IMR-90 (cell line): Measurements from ENCODE around the gene ST6GALNAC3. TPM values are rescaled to one million over a fixed set of nuclear protein-coding genes. Genes with fewer than 3 reads are reported as not detected.

Experiments used
- ATAC-seq: fragments of 200-7000 bp; cut with Tn5 transposase; 2 replicates; pipeline ENCODE4 v1.9.1; 2020; ENCODE audit warnings: low read depth, mild to moderate bottlenecking, moderate library complexity
- BruUV-seq: library from RNA; stranded (reverse); fragments of 400-500 nt; replicated peaks from 2 replicates; lab custom pipeline; 2021; lab: Mats Ljungman, UMichigan
- CTCF ChIA-PET: fragments of 300-600 bp; formaldehyde crosslinking; extraction: SDS; loops from one replicate; lab custom pipeline; 2021; ENCODE audit warnings: antibody characterized with exemption; lab: Yijun Ruan, JAX
- POLR2A ChIA-PET: fragments of 300-600 bp; sonication (Branson Sonifier 250); formaldehyde crosslinking; loops from one replicate; lab custom pipeline; 2022; ENCODE audit warnings: antibody characterized with exemption; ENCODE audit not compliant: unreplicated experiment; lab: Charles Lee
- DNase-seq: peaks from one replicate; pipeline ENCODE4 v3.0.0; 2013
- H2AFZ ChIP-seq: replicated peaks from 2 replicates; pipeline ENCODE3; 2013; ENCODE audit warnings: low read length, mild to moderate bottlenecking; ENCODE audit not compliant: poor library complexity
- H2AK5ac ChIP-seq: 2 replicates; pipeline ENCODE4 v1.6.1; 2013; ENCODE audit warnings: low read depth, low read length, inconsistent platforms
- H2AK9ac ChIP-seq: replicated peaks from 2 replicates; pipeline ENCODE3; 2013; ENCODE audit warnings: mild to moderate bottlenecking, low read depth, low read length, moderate library complexity; ENCODE audit not compliant: poor library complexity
- H2BK120ac ChIP-seq: 2 replicates; pipeline ENCODE4 v1.6.1; 2013; ENCODE audit warnings: low read depth, low read length, inconsistent platforms
- H2BK15ac ChIP-seq: 3 replicates; pipeline ENCODE4 v1.6.1; 2013; ENCODE audit warnings: low read depth, low read length, inconsistent platforms
- H2BK20ac ChIP-seq: 2 replicates; pipeline ENCODE4 v1.6.1; 2013; ENCODE audit warnings: low read depth, mild to moderate bottlenecking, inconsistent platforms, low read length, moderate library complexity
- H2BK5ac ChIP-seq: 2 replicates; pipeline ENCODE4 v1.6.1; 2013; ENCODE audit warnings: mild to moderate bottlenecking, low read depth, low read length, inconsistent platforms; ENCODE audit not compliant: poor library complexity, severe bottlenecking
- H3K14ac ChIP-seq: replicated peaks from 2 replicates; pipeline ENCODE4 v1.6.1; 2013; ENCODE audit warnings: low read depth, low read length, inconsistent platforms
- H3K18ac ChIP-seq: 2 replicates; pipeline ENCODE4 v1.6.1; 2013; ENCODE audit warnings: low read depth, low read length, control low read depth
- H3K23ac ChIP-seq: 2 replicates; pipeline ENCODE4 v1.6.1; 2013; ENCODE audit warnings: low read depth, low read length, inconsistent platforms
- H3K27ac ChIP-seq: 2 replicates; pipeline ENCODE4 v1.5.1; 2013; ENCODE audit warnings: mild to moderate bottlenecking, control low read depth, low read length; ENCODE audit not compliant: insufficient read depth
- H3K27me3 ChIP-seq: 2 replicates; pipeline ENCODE4 v1.6.1; 2013; ENCODE audit warnings: low read length; ENCODE audit not compliant: control insufficient read depth, insufficient read depth
- H3K36me3 ChIP-seq: 2 replicates; pipeline ENCODE4 v1.6.1; 2013; ENCODE audit warnings: low read length, mixed read lengths; ENCODE audit not compliant: control insufficient read depth, insufficient read depth
- H3K4ac ChIP-seq: 2 replicates; pipeline ENCODE4 v1.6.1; 2013; ENCODE audit warnings: low read depth, low read length, inconsistent platforms
- H3K4me1 ChIP-seq: 2 replicates; pipeline ENCODE4 v1.6.1; 2013; ENCODE audit warnings: low read length, mixed read lengths; ENCODE audit not compliant: control insufficient read depth, insufficient read depth
- H3K4me2 ChIP-seq: 2 replicates; pipeline ENCODE4 v1.6.1; 2013; ENCODE audit warnings: low read depth, mild to moderate bottlenecking, control low read depth, low read length, moderate library complexity
- H3K4me3 ChIP-seq: 2 replicates; pipeline ENCODE4 v1.5.1; 2013; ENCODE audit warnings: low read depth, mild to moderate bottlenecking, control low read depth, low read length, moderate library complexity; ENCODE audit not compliant: insufficient read depth
- H3K56ac ChIP-seq: 2 replicates; pipeline ENCODE4 v1.6.1; 2013; ENCODE audit warnings: low read length, inconsistent platforms; ENCODE audit not compliant: insufficient read depth; ENCODE audit errors: extremely low read depth
- H3K79me1 ChIP-seq, 2 experiments: 2 replicates each; pipeline ENCODE4 v1.6.1; 2013; ENCODE audit warnings: low read length in 2 of 2, inconsistent platforms in 1 of 2, low read depth in 1 of 2
- H3K9ac ChIP-seq: 2 replicates; pipeline ENCODE4 v1.6.1; 2013; ENCODE audit warnings: low read depth, low read length, control low read depth
- H3K9me1 ChIP-seq: 2 replicates; pipeline ENCODE4 v1.6.1; 2013; ENCODE audit warnings: low read length, inconsistent platforms; ENCODE audit not compliant: insufficient read depth
- H3K9me3 ChIP-seq: 2 replicates; pipeline ENCODE4 v1.6.1; 2013; ENCODE audit warnings: low read length; ENCODE audit not compliant: control insufficient read depth, insufficient read depth
- H4K20me1 ChIP-seq: 2 replicates; pipeline ENCODE4 v1.6.1; 2013; ENCODE audit warnings: low read length, inconsistent platforms; ENCODE audit not compliant: insufficient read depth
- H4K5ac ChIP-seq: 2 replicates; pipeline ENCODE4 v1.6.1; 2013; ENCODE audit warnings: mild to moderate bottlenecking, low read depth, low read length, control low read depth
- H4K8ac ChIP-seq, 2 experiments: 2 replicates each; pipeline ENCODE4 v1.6.1; 2013; ENCODE audit warnings: low read depth in 2 of 2, low read length in 2 of 2, control low read depth in 1 of 2, inconsistent platforms in 1 of 2
- H4K91ac ChIP-seq: 2 replicates; pipeline ENCODE4 v1.6.1; 2013; ENCODE audit warnings: low read depth, low read length, inconsistent platforms; ENCODE audit not compliant: insufficient read depth
- WGBS, 2 experiments: methylation state at CpG; one replicate each; pipeline versions ENCODE4 v1.1.5 to v1.1.7; 2013; ENCODE audit warnings: missing lambda C conversion rate in 2 of 2; ENCODE audit not compliant: insufficient read length in 1 of 2; ENCODE audit errors: extremely low coverage in 2 of 2; 5-methylcytosine and 5-hydroxymethylcytosine counted together
- dilution Hi-C: fragments of 300-500 bp; cut with HindIII; formaldehyde crosslinking; loops from one replicate; pipeline ENCODE4 v1.14.3; 2018; ENCODE audit warnings: low sequenced_read_pairs; ENCODE audit not compliant: unreplicated experiment
- in situ Hi-C: fragments of 300-500 bp; cut with MboI; formaldehyde crosslinking; loops from 3 replicates; pipeline ENCODE4 v1.14.3; 2019; ENCODE audit warnings: low sequenced_read_pairs, inconsistent platforms, mixed read lengths
- intact Hi-C: fragments of 100-400 bp; cut with micrococcal nuclease; formaldehyde crosslinking; loops from 2 replicates; pipeline ENCODE4 v1.10.0; 2022
- polyA plus RNA-seq, 3 experiments: library from polyadenylated mRNA; depleted of rRNA; stranded (reverse); fragments of >200 nt; gene quantifications; 2 replicates each; pipeline ENCODE4 v1.2.3, GENCODE V29; 2012; ENCODE audit warnings: low replicate concordance in 1 of 3
- total RNA-seq: library from RNA; depleted of rRNA; stranded (reverse); fragments of >200 nt; gene quantifications from 2 replicates; pipeline ENCODE4 v1.2.3, GENCODE V29; 2012
- TF ChIP-seq, protein P1 (sequence below): fragments of 150-350 bp; IDR thresholded peaks from 2 replicates; pipeline ENCODE4 v1.6.1; 2017; ENCODE audit warnings: mild to moderate bottlenecking, antibody characterized with exemption, low read length, low read depth

ST6GALNAC3 gene
- total and polyA plus RNA-seq, 2 of the 4 experiments (the other 2 are of a cell fraction): 0.65 to 1.3 TPM

DNA sequence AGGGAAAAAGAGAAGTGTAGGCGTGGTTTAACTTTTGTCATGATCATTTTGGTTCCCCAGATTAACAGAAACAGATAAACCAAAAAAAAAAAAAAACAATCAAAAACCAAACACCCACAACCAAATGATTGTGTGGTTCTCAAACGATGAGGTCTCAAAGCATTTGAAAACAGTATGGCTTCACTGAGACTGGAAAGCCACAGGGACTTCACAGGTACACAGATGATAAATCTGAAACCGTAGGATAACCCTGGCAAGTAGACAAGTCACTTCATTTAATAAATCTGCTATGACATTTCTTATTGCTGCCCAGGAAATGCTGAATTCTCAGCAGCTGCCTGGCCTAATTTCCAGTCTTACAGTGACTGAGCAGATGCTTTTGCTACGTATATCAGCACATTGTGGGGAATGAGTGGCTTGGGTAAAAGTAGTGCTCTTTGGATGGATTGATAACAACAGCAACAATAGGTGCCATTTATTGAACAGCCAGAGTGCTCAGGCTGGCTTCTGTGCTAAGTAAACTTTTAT, 6.1 kb downstream of the ST6GALNAC3 start:
- H3K4ac ChIP-seq: no peak overlapping the region
- BruUV-seq: no TSS peak
- H2AK5ac ChIP-seq: no peak overlapping the region
- ChIA-PET CTCF (interaction anchor here (0.6 kb wide), 1 partner anchor 58 kb away, joined by 4 read pairs; no protein-coding TSS in a partner anchor), POLR2A (no interaction called here)
- no peak overlapping the region for H2AFZ ChIP-seq
- no peak overlapping the region for H3K18ac ChIP-seq
- no peaks in the 10 kb centered on the region for H3K4me1 ChIP-seq
- 17% methylated on average over 1 of the region's 4 CpGs; no CpG with 5 or more reads in 1 of the 2 experiments for WGBS, 2 experiments
- H2BK5ac ChIP-seq: no peak overlapping the region
- H4K5ac ChIP-seq: no peak overlapping the region
- no peak overlapping the region; the same call in 1 of the 2 replicates for H3K56ac ChIP-seq
- H3K14ac ChIP-seq: no peak overlapping the region
- H3K27me3 ChIP-seq: peaks cover 1% of the 10 kb centered on the region; the same call in 1 of the 2 replicates
- no peak overlapping the region for H3K27ac ChIP-seq
- no peak for ATAC-seq
- no peak overlapping the region for H3K9ac ChIP-seq
- TF ChIP-seq, protein P1, sequence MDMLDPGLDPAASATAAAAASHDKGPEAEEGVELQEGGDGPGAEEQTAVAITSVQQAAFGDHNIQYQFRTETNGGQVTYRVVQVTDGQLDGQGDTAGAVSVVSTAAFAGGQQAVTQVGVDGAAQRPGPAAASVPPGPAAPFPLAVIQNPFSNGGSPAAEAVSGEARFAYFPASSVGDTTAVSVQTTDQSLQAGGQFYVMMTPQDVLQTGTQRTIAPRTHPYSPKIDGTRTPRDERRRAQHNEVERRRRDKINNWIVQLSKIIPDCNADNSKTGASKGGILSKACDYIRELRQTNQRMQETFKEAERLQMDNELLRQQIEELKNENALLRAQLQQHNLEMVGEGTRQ: no peak
- DNase-seq: no peak
- no peak overlapping the region for H3K23ac ChIP-seq
- H3K4me3 ChIP-seq: no peak overlapping the region
- H3K36me3 ChIP-seq: no peaks in the 10 kb centered on the region
- H4K8ac ChIP-seq: no peak overlapping the region
- H4K20me1 ChIP-seq: no peaks in the 10 kb centered on the region
- H2BK120ac ChIP-seq: no peak overlapping the region
- in situ Hi-C loops: no loop called here
- no peak overlapping the region for H3K4me2 ChIP-seq
- no peak overlapping the region for H2BK20ac ChIP-seq
- H4K91ac ChIP-seq: no peak overlapping the region
- dilution Hi-C loops: no loop called here
- no peaks in the 10 kb centered on the region for H3K9me3 ChIP-seq
- H3K79me1 ChIP-seq: no peaks in the 10 kb centered on the region
- no peaks in the 10 kb centered on the region for H3K9me1 ChIP-seq
- H2AK9ac ChIP-seq: no peak overlapping the region
- no peak overlapping the region for H2BK15ac ChIP-seq
- intact Hi-C loops: no loop called here
